ENCODE data around the gene KCNA3. TPM values are rescaled to one million over a fixed set of nuclear protein-coding genes. Genes with fewer than 3 reads are reported as not detected.

Gene KCNA3
- total and polyA plus RNA-seq, 2 experiments from 2014 or later, result 0.43 TPM; not detected in 1

- no peak for TF ChIP-seq EZH2 (IDR thresholded peaks at IDR 0.05; ENCODE audit: borderline replicate concordance)
- no peak for TF ChIP-seq CTCF (IDR thresholded peaks at IDR 0.05; ENCODE audit: poor library complexity)
- no peak for TF ChIP-seq EZH2phosphoT487 (IDR thresholded peaks at IDR 0.05; ENCODE audit: low read depth, severe bottlenecking, unreplicated experiment)
- 85% methylated on average over 2 of the region's 2 CpGs for WGBS (ENCODE audit: low lambda C conversion rate, missing lambda C conversion rate)
- Histone ChIP-seq H2AFZ (no peak overlapping the region), H3K27ac (no peak overlapping the region), H3K9me3 (ENCODE audit: low read depth) (no peaks in the 10 kb centered on the region), H3K4me2 (no peak overlapping the region), H4K20me1 (ENCODE audit: insufficient read depth, poor library complexity, severe bottlenecking) (no peaks in the 10 kb centered on the region), H3K9me2 (replicated peaks; ENCODE audit: insufficient read depth) (no peaks in the 10 kb centered on the region), H3K27me3 (peaks cover 15% of the 10 kb centered on the region), H3K4me3 (no peak overlapping the region), H3K36me3 (replicated peaks; ENCODE audit: insufficient read depth, low read depth) (no peaks in the 10 kb centered on the region), H3K79me2 (no peaks in the 10 kb centered on the region), H3K4me1 (ENCODE audit: insufficient read depth) (no peaks in the 10 kb centered on the region)
- no peak for DNase-seq (ENCODE audit: low spot score)
Observed at GRCh38 chr1:110657351-110657750, 17.4 kb downstream of the KCNA3 start.

GRCh38 chr1:110650609-110651008, 24.1 kb downstream of the KCNA3 start:
- no peak overlapping the region for H3K4me3 ChIP-seq
- H3K27me3 ChIP-seq, result peaks cover 29% of the 10 kb centered on the region
- TF ChIP-seq CTCF (IDR thresholded peaks at IDR 0.05; ENCODE audit: poor library complexity) (no peak), EZH2 (IDR thresholded peaks at IDR 0.05; ENCODE audit: borderline replicate concordance) (no peak), EZH2phosphoT487 (IDR thresholded peaks at IDR 0.05; ENCODE audit: low read depth, severe bottlenecking, unreplicated experiment) (no peak)
- H3K9me2 ChIP-seq (replicated peaks; ENCODE audit: insufficient read depth), result no peaks in the 10 kb centered on the region
- no peak overlapping the region for H2AFZ ChIP-seq
- H3K4me1 ChIP-seq (ENCODE audit: insufficient read depth), result no peaks in the 10 kb centered on the region
- H3K36me3 ChIP-seq (replicated peaks; ENCODE audit: insufficient read depth, low read depth), result no peaks in the 10 kb centered on the region
- H3K9me3 ChIP-seq (ENCODE audit: low read depth), result no peaks in the 10 kb centered on the region
- no peak overlapping the region for H3K4me2 ChIP-seq
- DNase-seq (ENCODE audit: low spot score), result no peak
- no peaks in the 10 kb centered on the region for H3K79me2 ChIP-seq
- WGBS (ENCODE audit: low lambda C conversion rate, missing lambda C conversion rate), result 73% methylated on average over 2 of the region's 2 CpGs
- H4K20me1 ChIP-seq (ENCODE audit: insufficient read depth, poor library complexity, severe bottlenecking), result no peaks in the 10 kb centered on the region
- no peak overlapping the region for H3K27ac ChIP-seq

- Histone ChIP-seq H3K79me2 (no peaks in the 10 kb centered on the region), H2AFZ (no peak overlapping the region), H3K4me1 (ENCODE audit: insufficient read depth) (no peaks in the 10 kb centered on the region), H3K9me2 (replicated peaks; ENCODE audit: insufficient read depth) (no peaks in the 10 kb centered on the region), H3K4me3 (no peak overlapping the region), H3K9me3 (ENCODE audit: low read depth) (no peaks in the 10 kb centered on the region), H3K36me3 (replicated peaks; ENCODE audit: insufficient read depth, low read depth) (no peaks in the 10 kb centered on the region), H3K27me3 (peaks cover 26% of the 10 kb centered on the region), H4K20me1 (ENCODE audit: insufficient read depth, poor library complexity, severe bottlenecking) (no peaks in the 10 kb centered on the region), H3K4me2 (no peak overlapping the region), H3K27ac (no peak overlapping the region)
- no peak for DNase-seq (ENCODE audit: low spot score)
- no peak for TF ChIP-seq EZH2 (IDR thresholded peaks at IDR 0.05; ENCODE audit: borderline replicate concordance)
- TF ChIP-seq CTCF (IDR thresholded peaks at IDR 0.05; ENCODE audit: poor library complexity), result no peak
- WGBS (ENCODE audit: low lambda C conversion rate, missing lambda C conversion rate), result 74% methylated on average over 2 of the region's 2 CpGs
Observed at GRCh38 chr1:110648417-110648816, 26.3 kb downstream of the KCNA3 start.

Measured in hepatocyte (in vitro differentiated cells).